ENCODE data around the gene PLCG1. TPM values are rescaled to one million over a fixed set of nuclear protein-coding genes. Genes with fewer than 3 reads are reported as not detected.
A peak's percentile ranks its signal among the peaks of the same experiment; 100 is the strongest.

PLCG1 gene
- total and polyA plus RNA-seq, 2 donors (not counting 3 experiments of a cell fraction or from before 2014, with no cell fraction given) = 164 to 224 TPM

DNA sequence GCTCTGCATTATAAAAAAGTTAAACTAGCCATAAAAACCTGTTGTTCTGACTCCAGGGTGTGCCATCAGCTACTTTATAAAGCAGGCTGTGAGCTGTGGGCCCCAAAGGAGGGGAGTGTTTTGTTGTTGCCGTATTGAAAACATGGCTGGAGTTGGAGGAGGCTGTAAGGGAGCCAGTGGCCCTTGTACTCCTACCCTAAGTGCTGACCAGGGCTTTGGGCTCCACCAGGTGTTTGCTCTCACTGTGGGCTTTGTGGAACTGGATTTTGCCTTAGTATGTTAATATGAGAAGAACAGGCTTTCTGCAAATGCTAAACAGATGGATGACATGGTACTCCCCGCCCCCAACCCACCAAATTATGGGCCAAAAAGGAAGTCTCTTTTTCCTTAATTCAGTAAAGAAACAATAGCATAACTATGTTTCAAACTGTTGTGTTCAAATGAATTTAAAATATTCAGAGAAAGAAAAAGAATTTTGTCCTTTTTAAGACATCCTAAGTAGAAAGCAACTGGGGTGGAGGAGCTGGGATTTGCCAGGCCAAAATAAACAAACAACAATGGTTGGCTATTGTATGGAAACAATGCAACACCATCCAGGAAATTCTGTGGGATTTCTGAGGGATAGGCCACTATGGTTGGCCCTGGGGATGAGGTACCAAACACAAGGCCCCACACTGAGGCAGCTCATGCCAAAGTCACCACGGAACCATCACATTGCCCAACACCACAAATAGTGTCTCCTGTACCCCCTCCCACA is 63.3 kb downstream of the PLCG1 start:
- no peaks in the 10 kb centered on the region for H4K20me1 ChIP-seq (replicated peaks; ENCODE audit: control insufficient read depth, extremely low read depth, insufficient read depth, low read length)
- ChIA-PET CTCF (interaction anchor here (0.8 to 4.0 kb wide), 8 partner anchors 8 to 139 kb away, joined by 3 to 23 read pairs (median 10); partner anchors contain the start of gene LPIN3), POLR2A (no interaction called here)
- intact Hi-C loops (cut with micrococcal nuclease) = loop anchor here (1.0 to 2.0 kb wide), 3 partner anchors 24 to 48 kb away; no protein-coding TSS in a partner anchor
- BruUV-seq (replicated peaks) = no TSS peak
- H3K9ac ChIP-seq (replicated peaks; ENCODE audit: extremely low read depth, insufficient read depth, low read length) = no peak overlapping the region
- no peak for TF ChIP-seq GATA2 (IDR thresholded peaks at IDR 0.05; ENCODE audit: insufficient read depth, insufficient read length, low read depth, low read length)
- TF ChIP-seq FOS (IDR thresholded peaks at IDR 0.05; ENCODE audit: borderline replicate concordance, insufficient read depth, low read length) = no peak
- TF ChIP-seq EZH2 (IDR thresholded peaks at IDR 0.05; ENCODE audit: borderline replicate concordance, low read depth, low read length, severe bottlenecking) = no peak
- TF ChIP-seq POLR2AphosphoS5 (IDR thresholded peaks at IDR 0.05; ENCODE audit: insufficient read depth, low read depth, low read length) = no peak
- TF ChIP-seq, protein P1, sequence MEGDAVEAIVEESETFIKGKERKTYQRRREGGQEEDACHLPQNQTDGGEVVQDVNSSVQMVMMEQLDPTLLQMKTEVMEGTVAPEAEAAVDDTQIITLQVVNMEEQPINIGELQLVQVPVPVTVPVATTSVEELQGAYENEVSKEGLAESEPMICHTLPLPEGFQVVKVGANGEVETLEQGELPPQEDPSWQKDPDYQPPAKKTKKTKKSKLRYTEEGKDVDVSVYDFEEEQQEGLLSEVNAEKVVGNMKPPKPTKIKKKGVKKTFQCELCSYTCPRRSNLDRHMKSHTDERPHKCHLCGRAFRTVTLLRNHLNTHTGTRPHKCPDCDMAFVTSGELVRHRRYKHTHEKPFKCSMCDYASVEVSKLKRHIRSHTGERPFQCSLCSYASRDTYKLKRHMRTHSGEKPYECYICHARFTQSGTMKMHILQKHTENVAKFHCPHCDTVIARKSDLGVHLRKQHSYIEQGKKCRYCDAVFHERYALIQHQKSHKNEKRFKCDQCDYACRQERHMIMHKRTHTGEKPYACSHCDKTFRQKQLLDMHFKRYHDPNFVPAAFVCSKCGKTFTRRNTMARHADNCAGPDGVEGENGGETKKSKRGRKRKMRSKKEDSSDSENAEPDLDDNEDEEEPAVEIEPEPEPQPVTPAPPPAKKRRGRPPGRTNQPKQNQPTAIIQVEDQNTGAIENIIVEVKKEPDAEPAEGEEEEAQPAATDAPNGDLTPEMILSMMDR (IDR thresholded peaks at IDR 0.05; ENCODE audit: extremely low read depth in 1 of 2, insufficient read depth in 1 of 2, low read depth in 1 of 2, low read length in 2 of 2) = no peak
- no peak for TF ChIP-seq JUN (IDR thresholded peaks at IDR 0.05; ENCODE audit: borderline replicate concordance, insufficient read depth, insufficient read length, low read depth)
- no peak for TF ChIP-seq POLR2A (IDR thresholded peaks at IDR 0.05; ENCODE audit: low read depth, low read length)
- TF ChIP-seq, protein P2, sequence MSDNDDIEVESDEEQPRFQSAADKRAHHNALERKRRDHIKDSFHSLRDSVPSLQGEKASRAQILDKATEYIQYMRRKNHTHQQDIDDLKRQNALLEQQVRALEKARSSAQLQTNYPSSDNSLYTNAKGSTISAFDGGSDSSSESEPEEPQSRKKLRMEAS (IDR thresholded peaks at IDR 0.05; ENCODE audit: insufficient read depth, insufficient read length) = no peak
- TF ChIP-seq MYC (IDR thresholded peaks at IDR 0.05; ENCODE audit: low read depth, low read length) = no peak
- FAIRE-seq (peak; percentile 83), DNase-seq (ENCODE audit: low read depth, low spot score) (peak; percentile 87)
- no peaks in the 10 kb centered on the region for H3K9me1 ChIP-seq (replicated peaks; ENCODE audit: control insufficient read depth, extremely low read depth, insufficient read depth, low read length)
- H3K79me2 ChIP-seq (ENCODE audit: control insufficient read depth, insufficient read depth, low read length) = no peaks in the 10 kb centered on the region
- no peaks in the 10 kb centered on the region for H3K27me3 ChIP-seq (ENCODE audit: control insufficient read depth in 2 of 2, insufficient read depth in 2 of 2, low read length in 2 of 2)
- H3K4me2 ChIP-seq (ENCODE audit: insufficient read depth, low read length) = peak overlapping the region; percentile 32
- no peaks in the 10 kb centered on the region for H3K9me3 ChIP-seq (replicated peaks; ENCODE audit: control insufficient read depth, insufficient read depth, low read length)
- no peak overlapping the region for H2AFZ ChIP-seq (ENCODE audit: low read depth, low read length)
- H3K36me3 ChIP-seq (ENCODE audit: control insufficient read depth in 2 of 2, extremely low read depth in 1 of 2, insufficient read depth in 2 of 2, low read length in 2 of 2) = no peaks in the 10 kb centered on the region
- dilution Hi-C loops (cut with MboI; ENCODE audit: extremely low pct_ligation_motif_present, low sequenced_read_pairs) = no loop called here
- H3K27ac ChIP-seq (ENCODE audit: insufficient read depth, low read depth, low read length) = peak overlapping the region; percentile 63
- H3K4me3 ChIP-seq (replicated peaks in 1 of 3; ENCODE audit: insufficient read depth in 1 of 3, low read depth in 1 of 3, low read length in 3 of 3) = no peak overlapping the region
- peaks cover 18% of the 10 kb centered on the region for H3K4me1 ChIP-seq (ENCODE audit: control insufficient read depth, extremely low read depth, insufficient read depth, low read length)

Data from endothelial cell of umbilical vein (primary cell).